Gastroesophageal sphincter (tissue), 4 donors: ENCODE data around the gene KAT8. TPM values are rescaled to one million over a fixed set of nuclear protein-coding genes. Genes with fewer than 3 reads are reported as not detected.
A peak's percentile ranks its signal among the peaks of the same experiment; 100 is the strongest.

ENCODE experiments used
- ATAC-seq: fragments of 150-250 bp; one replicate; pipeline ENCODE4 v1.9.1; 2016; ENCODE audit warnings: mild to moderate bottlenecking, moderate library complexity
- H3K27ac ChIP-seq, 4 donors: fragments of 200-600 bp; sonication (generic) in 3 of 4; 1 replicate in 3 of 4; 2 replicates in 1 of 4; pipeline ENCODE4 v1.5.1; 2016 to 2019
- H3K27me3 ChIP-seq: fragments of 200-600 bp; sonication (generic); one replicate; pipeline ENCODE4 v1.5.1; 2019
- H3K36me3 ChIP-seq, 2 donors: fragments of 200-600 bp; sonication (generic); one replicate each; pipeline ENCODE4 v1.5.1; 2019; ENCODE audit warnings: control low read depth in 1 of 2
- H3K4me1 ChIP-seq, 3 donors: fragments of 200-600 bp; sonication (generic); 1 replicate in 2 of 3; 2 replicates in 1 of 3; pipeline ENCODE4 v1.5.1; 2016 to 2019; ENCODE audit warnings: control low read depth in 2 of 3
- H3K4me3 ChIP-seq, 2 donors: fragments of 200-600 bp; sonication (generic); one replicate each; pipeline ENCODE4 v1.5.1; 2019; ENCODE audit warnings: mild to moderate bottlenecking in 1 of 2, moderate library complexity in 1 of 2
- H3K9me3 ChIP-seq, 3 donors: fragments of 200-600 bp; sonication (generic); one replicate each; pipeline ENCODE4 v1.5.1; 2017 to 2019; ENCODE audit warnings: control low read depth in 2 of 3
- CTCF ChIP-seq, 4 experiments: fragments of 200-600 bp in 2 of 4; fragments of 450-650 bp in 2 of 4; sonication (generic) in 1 of 4; IDR thresholded peaks; one replicate each; pipeline ENCODE4 v1.5.1; 2017 to 2019; ENCODE audit warnings: antibody characterized with exemption in 4 of 4, mild to moderate bottlenecking in 2 of 4, moderate library complexity in 2 of 4
- EP300 ChIP-seq: sonication (generic); formaldehyde crosslinking; IDR thresholded peaks from one replicate; pipeline ENCODE4 v1.6.1; 2017; ENCODE audit warnings: antibody characterized with exemption, mild to moderate bottlenecking
- POLR2A ChIP-seq, 2 donors: fragments of 450-650 bp; IDR thresholded peaks; one replicate each; pipeline ENCODE4 v1.6.1; 2017; ENCODE audit warnings: antibody characterized with exemption in 2 of 2, mild to moderate bottlenecking in 2 of 2, moderate library complexity in 1 of 2
- POLR2AphosphoS5 ChIP-seq: sonication (generic); formaldehyde crosslinking; IDR thresholded peaks from one replicate; pipeline ENCODE4 v1.6.1; 2017; ENCODE audit warnings: antibody characterized with exemption
- WGBS, 2 donors: methylation state at CpG; one replicate each; pipeline ENCODE4 v1.1.5; 2018; ENCODE audit warnings: low coverage in 1 of 2; 5-methylcytosine and 5-hydroxymethylcytosine counted together
- total RNA-seq, 4 donors: library from RNA; depleted of rRNA; stranded (reverse); fragments of >200 nt; gene quantifications; one replicate each; pipeline ENCODE4 v1.1.0, GENCODE V29; 2016

KAT8 gene
- total RNA-seq, 4 donors from 2014 or later, result 65.6 to 81.4 (median 72.3) TPM

GRCh38 chr16:31092330-31092729, 25.1 kb upstream of the KAT8 start:
- Histone ChIP-seq H3K36me3 (peaks cover 0 to 48% of the 10 kb centered on the region in 2 donors), H3K4me1 (peaks cover 0 to 28% (median 6%) of the 10 kb centered on the region in 3 donors), H3K4me3 (no peak overlapping the region), H3K9me3 (no peaks in the 10 kb centered on the region), H3K27ac (peak overlapping the region in 1 of 4 donors; percentile 12), H3K27me3 (no peaks in the 10 kb centered on the region)
- ATAC-seq, result no peak
- 91% methylated on average over 5 of the region's 5 CpGs; no CpG with 5 or more reads in 1 of the 2 donors for WGBS, 2 donors
- no peak for TF ChIP-seq CTCF (IDR thresholded peaks at IDR 0.05)
- TF ChIP-seq POLR2A (IDR thresholded peaks at IDR 0.05), result no peak
- TF ChIP-seq POLR2AphosphoS5, result no peak
- no peak for TF ChIP-seq EP300

DNA sequence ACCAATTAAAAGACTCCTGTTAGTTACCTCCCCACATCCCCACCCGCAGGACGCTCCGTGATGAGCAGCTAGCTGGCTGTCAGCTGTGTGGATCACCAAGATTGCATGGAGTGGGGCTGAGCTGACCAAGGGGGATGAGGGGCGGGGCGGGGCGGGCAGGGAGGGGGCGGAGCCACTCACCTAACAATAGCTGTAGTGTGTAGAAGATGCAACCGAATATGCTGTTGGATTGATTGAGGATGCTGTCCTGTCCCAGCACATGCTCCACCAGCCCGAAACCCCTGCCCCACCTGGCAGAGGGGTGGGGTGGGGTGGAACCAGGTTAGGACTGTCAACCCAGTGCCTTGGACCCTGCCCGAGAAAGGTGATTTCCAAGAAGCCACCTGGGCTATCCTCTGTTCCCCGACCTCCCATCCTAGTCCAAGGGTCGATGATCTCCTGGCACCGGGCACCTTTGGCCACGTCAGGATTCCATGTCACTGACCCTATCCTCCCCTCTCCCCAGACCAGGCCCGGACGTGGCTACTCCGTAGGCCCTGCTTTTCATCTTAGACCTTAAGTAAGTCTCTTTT, 24.2 kb upstream of the KAT8 start:
- Histone ChIP-seq H3K4me3 (peak overlapping the region in 1 of 2 donors; percentile 86), H3K9me3 (no peaks in the 10 kb centered on the region), H3K4me1 (peaks cover 0 to 28% (median 6%) of the 10 kb centered on the region in 3 donors), H3K27ac (peak overlapping the region in 3 of 4 donors; percentile 83 to 95 (median 89)), H3K36me3 (peaks cover 0 to 39% of the 10 kb centered on the region in 2 donors), H3K27me3 (no peaks in the 10 kb centered on the region)
- TF ChIP-seq POLR2AphosphoS5, result no peak
- no peak for TF ChIP-seq POLR2A (IDR thresholded peaks at IDR 0.05)
- TF ChIP-seq CTCF (IDR thresholded peaks at IDR 0.05), result no peak
- TF ChIP-seq EP300, result no peak
- ATAC-seq, result no peak
- WGBS, 2 donors, result 24 to 38% methylated on average over 8 of the region's 17 CpGs

DNA sequence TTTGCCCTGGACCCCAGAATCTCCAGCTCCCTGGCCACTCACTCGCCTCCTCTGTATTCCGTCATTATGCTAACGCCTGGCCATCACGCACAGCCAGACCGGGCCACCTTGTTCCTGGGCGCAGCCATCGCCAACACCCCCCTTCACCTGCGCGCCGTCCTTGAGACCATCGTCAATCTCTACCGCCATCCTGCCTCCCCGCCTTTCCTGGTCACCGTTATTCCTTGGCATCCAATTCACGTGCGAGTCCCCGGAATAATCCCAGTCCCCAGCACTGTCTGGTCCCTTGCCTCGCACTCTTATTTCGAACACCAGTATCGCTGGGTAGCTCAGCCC, 23.4 kb upstream of the KAT8 start:
- no peak for TF ChIP-seq POLR2AphosphoS5
- TF ChIP-seq CTCF (IDR thresholded peaks at IDR 0.05), result no peak
- no peak for TF ChIP-seq EP300
- TF ChIP-seq POLR2A (IDR thresholded peaks at IDR 0.05), result no peak
- peak overlapping the region; percentile 54 to 95 (median 86) for H3K27ac ChIP-seq
- WGBS, 2 donors, result 1% methylated on average over 14 to 19 of the region's 20 CpGs
- H3K27me3 ChIP-seq, result no peaks in the 10 kb centered on the region
- ATAC-seq, result peak; percentile 2
- H3K4me1 ChIP-seq, result peaks cover 0 to 28% (median 6%) of the 10 kb centered on the region in 3 donors
- peaks cover 0 to 31% of the 10 kb centered on the region in 2 donors for H3K36me3 ChIP-seq
- H3K4me3 ChIP-seq, result peak overlapping the region; percentile 51 to 86
- no peaks in the 10 kb centered on the region for H3K9me3 ChIP-seq

DNA sequence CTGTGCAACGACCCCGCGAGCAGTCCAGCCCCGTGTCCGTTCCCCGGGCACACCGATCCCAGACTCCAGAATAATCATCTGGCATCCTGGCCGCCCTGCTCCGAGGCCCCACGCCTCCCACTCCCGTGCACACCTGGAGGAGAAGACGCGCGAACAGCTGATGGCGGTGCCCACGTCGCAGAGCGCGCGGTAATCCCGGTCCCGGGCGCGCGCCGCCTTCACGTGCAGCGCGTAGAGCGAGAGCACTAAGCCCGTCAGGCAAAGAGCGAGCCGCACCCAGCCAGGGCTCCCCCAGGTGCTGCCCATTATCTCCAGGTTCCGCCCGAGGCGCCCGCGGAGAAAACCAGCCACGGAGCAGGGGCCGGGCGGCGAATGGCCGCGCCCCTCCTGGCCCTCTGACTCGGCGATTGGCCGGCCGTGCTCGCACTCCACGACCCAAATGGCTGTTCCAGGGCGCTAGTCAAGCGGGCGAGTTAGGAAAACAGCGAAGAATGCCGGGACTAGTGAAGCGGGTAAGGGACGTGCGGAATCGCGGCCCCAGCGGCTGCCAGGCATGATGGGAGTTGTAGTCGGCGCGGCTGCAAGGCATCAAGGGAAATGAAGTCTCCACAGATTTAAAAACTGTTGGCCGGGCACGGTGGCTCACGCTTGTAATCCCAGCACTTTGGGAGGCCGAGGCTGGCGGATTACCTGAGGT, 22.9 kb upstream of the KAT8 start, which contains the start of gene VKORC1:
TSS of gene VKORC1 (minus strand) at position 374 of the 697 bp plus-strand sequence. CDS start at position 306, 68 bp downstream.
- TF ChIP-seq POLR2A (IDR thresholded peaks at IDR 0.05) (peak; percentile 43 to 62), EP300 (no peak), CTCF (IDR thresholded peaks at IDR 0.05) (peak in 3 of 4 experiments; percentile 5 to 24 (median 17)), POLR2AphosphoS5 (peak; percentile 85)
- no CpG with 5 or more reads among the region's 69 CpGs for WGBS, 2 donors

More for the DNA sequence above, 22.9 kb upstream of the KAT8 start, which contains the start of gene VKORC1:
- Histone ChIP-seq H3K4me3 (peak within 1 kb of the TSS; percentile 51 to 86), H3K4me1 (peaks cover 0 to 28% (median 6%) of the 10 kb centered on the region in 3 donors), H3K27me3 (no peaks in the 10 kb centered on the region), H3K27ac (peak within 1 kb of the TSS; percentile 55 to 95 (median 86)), H3K36me3 (peaks cover 0 to 26% of the 10 kb centered on the region in 2 donors), H3K9me3 (no peaks in the 10 kb centered on the region)
- ATAC-seq, result peak; percentile 97
